NCI-H2107 treated with DMSO at 0.1 percent for 48 hours (cell line): ENCODE measurements around the gene DIAPH2.
A peak's percentile ranks its signal among the peaks of the same experiment; 100 is the strongest.

Experiments used
- DNase-seq: peaks from one replicate; lab custom pipeline; 2025; ENCODE audit not compliant: unreplicated experiment; lab: John Stamatoyannopoulos, UW

The DIAPH2 gene

DNA sequence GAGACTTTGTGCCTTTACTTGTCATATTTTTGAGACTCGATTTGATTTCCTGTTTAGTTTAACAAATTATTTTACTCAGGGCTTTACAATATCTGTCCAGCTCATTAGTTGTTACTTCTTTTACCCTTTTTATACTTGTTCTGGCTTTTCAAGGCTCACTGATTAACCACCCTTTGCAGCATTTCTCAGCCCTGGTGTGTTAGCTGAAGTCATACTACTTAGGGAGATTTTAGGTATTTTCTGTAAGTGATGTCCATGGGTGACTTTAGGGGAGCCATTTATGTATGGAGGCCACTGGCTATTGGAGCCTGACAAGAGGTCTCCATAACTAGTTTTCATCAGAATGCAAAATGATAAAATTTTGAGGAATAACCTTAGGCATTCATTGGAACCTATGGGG lies 346.3 kb downstream of the DIAPH2 start:
- no peak for DNase-seq

DNA sequence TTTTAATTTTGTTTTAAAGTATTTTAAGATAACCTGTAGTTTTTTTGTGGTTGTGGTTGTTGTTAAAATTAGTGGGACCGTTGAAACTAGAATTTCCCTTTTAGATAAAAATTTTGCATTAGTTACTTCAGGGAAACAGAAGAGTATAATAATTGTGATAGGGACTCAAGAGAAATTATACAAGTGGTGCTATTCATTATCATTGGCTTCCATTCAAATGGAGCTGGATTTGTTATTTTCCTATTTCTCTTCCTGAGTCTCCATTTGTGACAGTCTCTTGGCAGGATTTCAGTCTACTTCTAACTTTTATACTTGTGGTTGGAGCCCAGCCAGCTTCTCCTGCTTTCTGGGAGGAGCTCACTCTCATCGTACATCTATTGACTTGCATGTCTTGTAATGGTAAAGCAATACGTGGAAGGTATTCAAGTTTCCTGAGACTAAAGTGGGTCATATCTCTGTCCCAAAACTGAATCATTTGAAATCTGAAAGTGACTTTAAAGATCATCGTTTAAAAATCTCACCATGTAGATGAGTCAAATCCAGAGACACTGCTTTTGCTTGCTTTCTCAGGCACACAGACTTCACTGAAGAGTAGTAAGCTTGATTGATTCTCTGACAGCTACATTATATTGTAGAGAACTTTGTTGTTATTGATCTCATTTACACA lies 354.9 kb downstream of the DIAPH2 start:
- no peak for DNase-seq

DNA sequence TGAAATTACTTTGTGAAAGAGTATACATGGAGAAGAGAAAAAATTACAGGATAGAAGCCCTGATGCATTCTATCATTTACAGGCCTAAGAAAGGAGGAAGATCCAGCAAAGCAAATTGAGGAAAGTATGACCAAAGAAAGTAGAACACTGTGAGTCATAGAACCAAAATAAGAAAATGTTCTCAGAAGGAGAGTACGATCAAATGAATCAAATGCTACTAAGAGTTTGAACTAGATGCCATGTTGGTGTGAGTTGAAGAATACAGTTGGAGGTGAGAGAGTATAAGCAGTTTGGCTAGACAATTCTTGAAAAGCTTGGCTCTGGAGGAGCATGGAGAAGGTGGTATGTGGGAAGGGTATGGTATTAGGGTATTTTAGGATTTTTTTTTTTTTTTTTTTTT lies 360.8 kb downstream of the DIAPH2 start:
- DNase-seq: no peak

DNA sequence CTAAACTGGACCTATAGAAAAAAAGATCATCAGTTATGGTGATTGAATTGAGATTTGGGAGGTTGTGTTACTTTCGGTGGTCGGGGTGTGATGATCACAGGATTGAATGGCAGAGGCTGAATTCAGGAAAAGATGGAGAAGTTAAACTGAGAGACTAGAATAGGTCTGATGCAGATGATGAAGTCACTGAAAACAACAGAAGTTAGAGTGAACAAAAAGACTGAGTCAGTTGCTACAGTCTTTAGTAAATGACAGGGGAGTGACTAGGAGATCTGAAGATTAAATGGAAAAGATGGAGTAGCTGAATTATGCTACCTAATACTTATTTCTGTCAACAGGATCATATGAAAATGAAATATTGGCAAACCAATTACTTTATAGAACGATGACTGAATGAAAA lies 362.2 kb downstream of the DIAPH2 start:
- DNase-seq: no peak

DNA sequence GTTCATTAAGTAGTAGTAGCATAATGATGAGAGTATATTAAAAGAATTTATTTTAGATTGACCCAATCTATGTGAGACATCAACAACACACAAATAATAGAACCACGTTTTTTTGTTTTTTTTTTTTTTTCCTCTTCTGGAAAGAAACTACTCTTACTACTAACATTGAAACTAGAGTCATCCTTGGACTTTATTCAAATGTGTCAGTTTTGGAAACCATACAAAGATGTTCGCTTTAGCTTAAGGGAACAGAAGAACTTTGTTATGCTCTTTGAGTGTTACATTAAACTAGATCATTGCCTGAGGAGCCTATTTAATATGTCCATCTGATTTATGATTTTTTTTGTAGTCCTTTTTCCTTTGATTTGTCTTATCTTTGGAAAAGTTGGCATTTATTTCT lies 365.8 kb downstream of the DIAPH2 start:
- DNase-seq: no peak

DNA sequence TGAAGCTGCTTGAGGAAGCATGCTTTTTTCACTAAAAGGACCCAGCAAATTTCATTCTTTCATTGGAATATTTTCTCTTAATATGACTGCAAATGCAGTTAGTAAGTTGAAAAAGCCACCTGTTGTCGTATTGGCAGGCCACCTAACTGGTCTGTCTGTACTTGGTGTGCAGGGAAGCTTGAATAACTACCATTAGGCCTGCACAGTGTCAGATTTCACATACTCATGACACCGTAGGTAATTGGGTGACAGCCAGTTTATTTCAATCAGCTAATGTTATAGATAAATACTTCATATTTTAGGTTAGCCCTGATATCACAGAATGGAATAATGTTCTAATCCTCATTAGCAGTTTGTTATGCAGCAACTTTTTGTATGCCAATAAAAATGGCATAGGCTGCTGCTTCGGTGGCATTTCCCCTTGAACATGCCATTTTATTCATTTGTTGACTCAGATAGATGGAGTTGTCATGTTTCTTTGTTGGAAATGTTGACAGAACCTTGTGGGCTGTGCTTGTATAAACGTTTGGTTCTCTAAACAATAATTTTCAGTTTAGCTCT lies 372.8 kb downstream of the DIAPH2 start:
- peak; percentile 94 for DNase-seq

DNA sequence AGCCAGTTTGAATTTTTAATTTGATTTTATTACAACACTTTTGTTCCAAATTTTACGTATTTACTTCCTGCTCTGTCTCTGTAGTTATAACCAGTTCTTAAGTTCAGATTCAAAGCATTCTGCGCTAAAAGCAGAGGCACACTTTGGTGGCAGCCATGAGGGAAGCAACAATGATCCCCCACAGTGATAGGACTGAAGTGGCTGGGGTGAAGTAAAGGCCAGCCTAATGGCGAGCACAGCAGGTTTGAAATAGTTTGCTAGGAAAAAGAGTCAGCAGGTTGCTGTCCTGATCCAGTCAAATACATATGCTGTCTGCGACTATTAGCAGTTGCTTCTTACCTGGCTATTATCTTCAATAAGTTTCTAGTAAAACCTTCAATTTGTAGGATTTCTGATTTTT lies 375.4 kb downstream of the DIAPH2 start:
- no peak for DNase-seq

DNA sequence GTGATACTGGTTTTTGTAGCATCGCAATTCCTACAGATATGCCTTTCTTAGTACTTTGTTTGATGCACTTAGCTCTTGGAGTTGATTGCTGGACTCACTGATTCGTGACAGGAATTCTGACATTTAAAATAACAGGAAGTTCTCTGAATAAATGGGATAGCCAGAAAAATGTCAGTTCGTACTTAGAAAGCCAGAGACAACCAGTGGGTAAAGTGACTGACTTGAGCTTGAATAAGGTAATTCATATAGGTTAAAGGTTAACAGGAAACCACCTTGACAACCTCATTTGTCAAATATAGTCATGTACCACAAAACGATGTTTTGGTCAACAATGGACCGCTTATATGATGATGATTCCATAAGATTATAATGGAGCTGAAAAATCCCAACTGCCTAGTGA lies 380.4 kb downstream of the DIAPH2 start:
- DNase-seq: no peak

DNA sequence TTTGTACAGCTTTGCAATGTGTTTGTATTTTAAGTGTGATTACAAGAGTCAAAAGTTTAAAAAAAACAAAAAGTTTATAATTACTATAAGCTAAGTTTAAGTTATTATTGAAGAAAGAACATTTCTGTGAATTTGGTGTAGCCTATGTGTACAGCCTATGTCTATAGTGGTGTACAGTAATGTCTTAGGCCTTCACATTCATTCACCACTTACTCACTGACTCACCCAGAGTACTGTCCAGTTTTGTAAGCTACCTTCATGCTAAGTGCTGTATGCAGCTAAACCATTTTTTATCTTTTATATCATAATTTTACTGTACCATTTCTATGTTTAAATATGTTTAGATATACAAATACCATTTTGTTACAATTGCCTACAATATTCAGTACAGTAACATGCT lies 381.3 kb downstream of the DIAPH2 start:
- no peak for DNase-seq

DNA sequence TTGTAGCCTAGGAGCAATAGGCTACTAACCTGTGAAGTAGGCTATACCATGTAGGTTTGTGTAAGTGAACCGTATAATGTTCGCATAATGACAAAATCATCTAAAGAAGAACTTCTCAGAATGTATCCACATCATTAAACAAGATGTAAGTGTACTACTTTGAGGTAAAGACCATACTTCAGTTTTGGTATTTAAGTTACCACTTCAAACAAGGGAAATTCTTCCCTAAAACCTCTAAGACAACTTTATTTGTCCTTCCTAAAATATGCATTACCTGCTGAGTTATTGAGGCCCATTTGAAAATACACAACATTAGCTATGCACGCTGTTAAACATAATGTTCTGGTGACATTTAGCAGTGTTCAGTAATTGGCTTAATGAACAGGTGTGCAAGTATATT lies 381.7 kb downstream of the DIAPH2 start:
- DNase-seq: no peak

DNA sequence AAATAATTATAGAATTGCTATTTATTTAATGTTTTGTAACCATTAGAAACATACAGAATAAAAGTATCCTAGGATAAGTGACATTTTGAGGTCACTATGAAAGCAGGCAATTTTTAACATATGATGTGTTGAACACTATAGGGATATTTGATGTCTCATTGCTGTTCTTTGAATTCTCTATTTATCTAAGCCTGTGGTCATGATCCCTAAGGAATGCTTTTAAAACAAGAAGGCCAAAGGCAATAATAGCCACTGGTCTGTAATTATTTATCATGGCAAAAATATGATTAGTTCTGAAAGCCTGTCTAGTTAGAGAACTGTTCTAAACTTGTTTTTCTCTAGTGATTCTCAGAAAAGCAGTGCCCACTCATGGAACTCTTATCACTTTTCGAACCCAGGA lies 385.7 kb downstream of the DIAPH2 start:
- no peak for DNase-seq

DNA sequence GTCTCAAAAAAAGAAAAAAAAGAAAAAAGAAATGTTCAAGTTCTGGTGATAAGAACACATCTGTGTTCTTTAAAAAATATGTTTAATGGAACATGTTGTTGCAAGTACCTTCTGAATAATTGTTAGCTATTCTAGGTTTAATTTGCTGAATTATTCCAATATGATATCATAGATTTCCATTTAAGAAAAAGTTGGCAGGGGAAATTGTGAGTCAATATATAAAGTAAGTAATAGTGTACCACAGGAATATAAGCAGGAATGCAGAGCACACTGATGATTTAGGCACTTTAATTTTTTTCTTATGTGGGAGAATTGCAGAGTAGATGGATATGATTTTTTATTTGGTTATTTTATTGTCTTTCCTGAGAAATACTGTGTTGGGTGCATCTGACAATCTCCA lies 389.8 kb downstream of the DIAPH2 start:
- DNase-seq: no peak

DNA sequence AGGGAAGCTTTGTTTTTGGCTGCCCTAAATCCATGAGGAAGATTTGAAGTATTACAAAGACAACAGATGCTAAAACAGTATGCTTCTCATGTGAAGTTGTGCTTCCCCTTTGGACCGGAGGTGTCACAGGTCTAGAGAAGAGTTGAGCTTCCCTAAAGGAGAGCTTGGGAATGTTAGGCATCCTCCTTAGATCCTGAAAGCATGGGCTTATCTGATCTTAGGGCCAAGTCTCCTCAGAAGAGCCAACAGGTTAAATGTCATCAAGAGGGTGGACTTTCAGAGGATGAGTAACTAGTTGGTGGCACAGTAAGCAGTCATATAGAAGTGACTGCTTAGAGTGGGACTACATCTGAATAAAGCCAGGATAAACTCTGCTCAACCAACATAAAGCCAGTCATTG lies 404.5 kb downstream of the DIAPH2 start:
- DNase-seq: no peak

DNA sequence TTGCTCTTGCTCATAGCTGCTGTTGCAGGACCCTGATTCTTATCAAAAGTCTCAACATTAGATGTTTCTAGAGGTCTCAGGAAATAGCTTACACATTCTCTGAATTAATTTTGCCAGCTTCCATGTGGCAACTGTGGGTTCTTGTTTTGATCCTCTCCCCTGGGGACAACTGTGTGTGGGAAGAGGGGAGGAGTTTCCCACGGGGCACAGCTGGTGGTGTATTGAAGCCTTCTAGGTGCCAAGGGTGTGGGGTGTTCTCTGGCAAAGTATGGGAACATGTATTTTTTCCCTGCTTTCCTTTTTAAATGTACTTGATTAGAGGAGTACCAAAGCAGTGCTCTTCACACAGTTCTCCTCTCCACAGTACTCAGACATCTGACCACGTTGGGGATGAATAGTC lies 411.7 kb downstream of the DIAPH2 start:
- DNase-seq: peak; percentile 26

DNA sequence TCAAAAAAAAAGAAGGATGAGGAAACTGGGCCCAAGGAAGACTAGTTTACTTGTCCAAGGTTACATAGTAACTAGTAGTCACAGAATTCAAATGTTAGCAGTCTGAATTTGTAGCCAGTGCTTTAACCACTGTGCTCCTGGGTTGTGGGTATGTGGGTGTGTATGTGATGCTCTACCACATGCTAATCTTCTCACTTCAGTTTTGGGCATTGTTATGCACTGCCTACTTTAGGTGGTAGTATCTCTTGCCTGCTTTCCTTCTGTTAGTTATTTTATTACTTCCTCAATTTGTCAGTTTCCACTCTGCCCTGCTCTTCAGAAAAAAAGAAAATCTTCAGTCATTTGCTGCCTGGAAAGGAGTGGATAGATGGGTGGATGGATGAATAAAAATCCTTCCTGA lies 418.3 kb downstream of the DIAPH2 start:
- no peak for DNase-seq

DNA sequence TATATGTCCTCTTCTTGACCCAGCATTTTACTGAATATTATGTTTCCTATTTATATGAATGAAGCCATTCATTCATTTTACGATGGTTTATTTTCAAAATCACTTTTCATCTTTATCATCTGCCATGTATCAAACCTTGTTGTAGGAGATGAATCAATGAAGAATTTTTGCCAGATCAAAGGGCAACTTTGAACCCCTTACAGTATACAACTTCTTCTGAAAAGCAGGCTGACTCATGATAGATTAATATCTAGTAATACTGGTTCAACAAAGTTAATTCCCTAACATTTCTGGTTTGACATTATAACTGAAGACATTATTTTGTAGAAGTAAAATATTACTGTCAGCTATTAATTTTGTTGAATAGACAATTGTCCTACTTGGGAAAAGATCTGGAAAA lies 425.1 kb downstream of the DIAPH2 start:
- no peak for DNase-seq

DNA sequence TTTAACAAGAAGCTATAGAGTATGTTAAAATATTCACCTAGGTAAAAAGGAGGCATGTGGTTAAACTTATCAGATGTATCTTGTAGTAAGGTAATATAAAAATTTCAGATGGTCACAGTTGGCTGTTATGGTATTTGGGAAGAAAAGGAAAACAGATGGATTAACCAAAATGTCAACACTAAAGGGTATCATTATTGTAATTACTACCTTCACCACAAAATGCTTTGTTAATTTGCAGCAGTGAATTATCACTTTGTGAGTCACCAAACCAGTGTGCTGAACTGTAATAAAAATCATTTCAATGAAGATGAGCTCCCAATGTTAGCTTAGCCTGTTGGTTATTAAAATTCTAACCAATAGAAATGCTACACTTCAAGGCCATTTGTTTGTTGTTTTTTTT lies 432.9 kb downstream of the DIAPH2 start:
- peak; percentile 38 for DNase-seq

DNA sequence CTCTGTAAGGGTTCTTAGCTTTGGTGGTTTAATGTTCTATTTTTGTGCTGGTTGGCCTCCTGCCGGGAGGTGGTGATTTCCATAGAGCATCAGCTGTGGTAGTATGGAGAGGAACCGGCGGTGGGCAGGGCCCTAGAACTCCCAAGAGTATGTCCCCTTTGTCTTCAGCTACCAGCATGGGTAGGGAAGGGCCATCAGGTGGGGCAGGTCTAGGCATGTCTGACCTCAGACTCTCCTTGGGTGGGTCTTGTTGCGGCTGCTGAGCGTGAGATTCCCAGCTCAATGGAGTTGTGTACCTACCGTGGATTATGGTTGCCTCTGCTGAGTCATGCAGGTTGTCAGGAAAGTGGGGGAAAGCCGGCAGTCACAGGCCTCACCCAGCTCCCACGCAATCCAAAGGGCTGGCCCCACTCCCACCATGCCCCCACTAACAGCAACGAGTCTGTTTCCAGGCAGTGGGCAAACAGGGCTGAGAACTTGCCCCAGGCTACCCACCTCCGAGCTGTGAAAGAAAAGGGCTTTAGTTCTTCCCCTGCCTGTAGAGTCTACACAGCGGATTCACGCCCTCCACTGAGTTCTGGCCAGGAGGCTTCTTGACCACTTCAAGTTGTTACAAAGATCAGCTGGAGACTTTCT lies 434.9 kb downstream of the DIAPH2 start:
- peak; percentile 65 for DNase-seq

DNA sequence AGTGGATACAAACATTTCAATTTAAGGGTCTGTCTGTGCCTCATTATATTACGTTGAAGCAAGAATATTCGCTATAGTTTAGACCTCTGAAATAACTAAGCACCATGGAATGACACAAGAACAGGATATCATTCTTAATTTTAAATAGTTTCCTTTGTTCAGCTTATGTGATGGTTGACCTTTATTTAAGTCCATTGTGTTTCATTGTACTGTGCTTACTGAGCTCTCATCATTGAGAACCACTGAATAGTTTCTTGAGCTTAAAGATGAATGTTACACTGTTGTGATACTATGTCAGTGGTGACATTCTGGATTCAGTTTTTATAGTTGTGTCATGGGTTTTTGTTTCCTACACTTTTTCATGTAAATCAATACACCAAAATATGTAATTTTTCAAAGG lies 438.4 kb downstream of the DIAPH2 start:
- DNase-seq: no peak

DNA sequence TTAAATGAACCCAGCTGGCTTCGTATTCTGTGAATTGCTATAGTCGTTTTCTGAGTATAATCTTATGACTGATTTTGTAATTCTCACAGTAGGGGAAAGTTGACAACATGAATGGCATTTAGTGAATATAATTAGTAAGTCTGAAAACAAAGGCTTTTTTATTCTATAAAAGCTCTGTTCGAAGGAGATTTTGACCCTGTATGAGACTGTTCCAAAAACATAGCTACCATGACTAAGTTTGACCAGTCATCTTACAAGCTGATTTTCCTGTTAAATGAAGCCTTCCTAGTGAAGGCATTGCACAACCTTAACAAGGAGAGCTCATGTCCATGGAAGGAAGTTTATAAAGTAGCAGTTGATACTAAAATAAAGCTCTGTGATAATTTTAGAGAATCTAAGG lies 441.4 kb downstream of the DIAPH2 start:
- no peak for DNase-seq

DNA sequence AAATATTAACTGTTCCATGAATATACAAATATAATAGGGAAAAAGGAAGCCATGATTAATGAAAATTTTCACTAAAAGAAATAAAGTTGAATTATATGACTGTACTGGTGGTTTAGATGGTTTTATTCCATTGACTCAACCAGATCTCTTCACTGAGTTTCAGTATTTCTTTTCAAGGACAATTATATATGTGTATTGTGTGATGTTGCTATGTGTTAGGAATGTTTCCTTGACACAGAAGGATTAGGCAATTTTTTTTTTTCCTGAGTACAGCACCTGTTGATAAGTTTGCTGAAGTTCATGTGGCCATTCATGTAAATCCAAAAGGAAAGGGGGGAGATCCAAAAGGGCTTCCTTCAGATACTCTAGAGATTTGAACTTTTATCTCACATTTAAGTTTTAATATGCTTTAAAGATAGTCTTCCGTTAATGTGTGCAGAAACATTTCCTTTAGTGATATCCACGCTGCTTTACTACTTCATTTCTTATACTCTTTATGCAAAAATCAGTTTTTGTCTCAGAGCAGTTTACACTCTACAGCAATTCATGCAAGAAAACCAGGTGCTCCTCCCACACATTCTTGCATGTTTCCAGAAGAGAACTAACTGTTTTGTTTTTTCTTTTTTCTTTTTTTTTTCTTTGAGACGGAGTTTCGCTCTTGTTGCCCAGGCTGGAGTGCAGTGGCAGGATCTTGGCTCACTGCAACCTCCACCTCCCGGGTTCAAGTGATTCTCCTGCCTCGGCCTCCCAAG lies 448.2 kb downstream of the DIAPH2 start:
- no peak for DNase-seq

DNA sequence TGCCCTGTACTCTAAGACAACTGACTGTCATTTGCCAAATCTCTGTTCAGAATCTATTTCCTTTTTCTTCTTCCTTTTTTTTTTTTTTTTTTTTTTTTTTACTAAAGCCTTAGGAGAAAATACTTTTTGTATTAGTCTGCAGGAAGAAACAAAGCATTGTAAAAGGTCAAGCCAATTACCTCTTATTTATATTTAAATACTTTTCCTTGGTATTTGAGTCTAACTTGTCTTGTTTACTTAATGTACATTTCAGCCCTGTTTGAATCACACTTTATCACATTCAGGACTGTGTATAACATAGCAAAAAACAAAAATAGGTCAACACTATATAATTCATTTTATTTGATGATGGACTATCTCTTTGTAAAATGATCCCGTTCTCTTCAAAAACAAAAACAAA lies 461.3 kb downstream of the DIAPH2 start:
- DNase-seq: no peak
